ENCODE measurements around the gene SEPTIN10.
"Not testable (repeated sequence)": the region's sequence is repeated elsewhere in the genome, so short reads cannot be mapped to it uniquely, and the experiment has no call there.

SEPTIN10 gene

GRCh38 chr2:109607766-109608165 is 6.0 kb downstream of the SEPTIN10 start:
- in situ Hi-C loops (cut with HindIII; ENCODE audit: low sequenced_read_pairs), result no loop called here

GRCh38 chr2:109604597-109604996 is 9.2 kb downstream of the SEPTIN10 start:
- in situ Hi-C loops (cut with HindIII; ENCODE audit: low sequenced_read_pairs), result no loop called here

GRCh38 chr2:109602617-109603188 is 11.1 kb downstream of the SEPTIN10 start:
- in situ Hi-C loops (cut with HindIII; ENCODE audit: low sequenced_read_pairs), result no loop called here

- in situ Hi-C loops (cut with HindIII; ENCODE audit: low sequenced_read_pairs), result no loop called here
Measured at GRCh38 chr2:109601783-109602182, 12.0 kb downstream of the SEPTIN10 start.

DNA sequence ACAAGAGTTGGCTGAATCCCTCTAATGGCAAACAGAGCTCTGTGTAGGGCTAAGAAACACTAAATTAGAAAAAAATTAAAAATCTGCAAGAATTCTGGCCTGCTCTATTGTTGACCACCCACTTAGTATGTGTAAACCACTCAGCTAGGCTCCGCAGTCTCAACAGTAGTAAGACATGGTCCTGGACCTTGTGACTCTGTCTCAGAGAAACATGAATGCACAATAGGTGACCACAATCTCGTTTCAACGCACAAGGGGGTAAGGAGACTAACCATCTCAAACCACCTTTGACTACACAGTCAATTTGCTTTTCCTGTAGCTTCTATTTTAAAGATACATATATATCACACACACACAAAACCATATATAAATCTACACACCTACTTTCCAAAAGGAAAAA is 16.5 kb downstream of the SEPTIN10 start:
- in situ Hi-C loops (cut with HindIII; ENCODE audit: low sequenced_read_pairs), result no loop called here

GRCh38 chr2:109595644-109596043 is 18.1 kb downstream of the SEPTIN10 start:
- in situ Hi-C loops (cut with HindIII; ENCODE audit: low sequenced_read_pairs), result no loop called here

GRCh38 chr2:109594246-109594885 is 19.4 kb downstream of the SEPTIN10 start:
- in situ Hi-C loops (cut with HindIII; ENCODE audit: low sequenced_read_pairs), result no loop called here

DNA sequence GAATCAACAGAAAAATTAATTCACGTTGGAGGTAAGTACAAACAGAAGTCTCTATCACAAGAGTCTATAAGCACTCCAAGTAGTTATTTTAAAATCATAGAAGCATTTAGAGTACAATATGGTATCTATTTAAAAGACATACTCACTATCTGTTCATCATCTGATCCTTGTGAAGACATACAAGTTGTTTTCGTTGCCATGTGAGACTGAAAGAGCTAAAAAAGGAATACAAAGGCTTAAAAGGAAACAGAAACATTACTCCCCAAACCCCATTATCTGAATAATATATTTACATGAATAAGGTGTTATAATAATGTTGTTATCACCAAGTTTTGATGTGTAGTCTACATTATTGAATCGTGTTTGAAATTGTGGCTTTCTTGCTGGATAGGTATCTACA is 20.9 kb downstream of the SEPTIN10 start:
- in situ Hi-C loops (cut with HindIII; ENCODE audit: low sequenced_read_pairs), result no loop called here

DNA sequence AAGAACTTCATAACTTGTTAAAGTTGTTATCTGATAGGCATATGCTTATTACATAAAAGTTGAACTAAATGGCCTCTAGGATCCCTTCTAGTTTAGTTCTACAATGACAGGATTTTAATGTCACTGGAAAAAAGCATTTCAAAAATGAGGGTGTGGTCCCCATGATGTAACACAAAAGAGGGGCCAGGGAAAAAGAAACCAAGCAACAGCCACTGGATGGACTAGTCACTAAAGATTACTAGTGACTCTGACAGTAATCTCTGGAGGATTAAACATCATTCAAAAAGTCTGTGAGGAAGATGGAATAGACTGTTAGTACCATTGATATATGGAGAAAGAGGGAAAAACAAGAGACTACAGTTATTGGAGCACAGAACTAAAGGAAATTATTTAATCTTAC is 22.6 kb downstream of the SEPTIN10 start:
- in situ Hi-C loops (cut with HindIII; ENCODE audit: low sequenced_read_pairs), result no loop called here

- in situ Hi-C loops (cut with HindIII; ENCODE audit: low sequenced_read_pairs), result loop anchor here (10.0 kb wide), 1 partner anchor 58 kb away; no protein-coding TSS in a partner anchor
Measured at GRCh38 chr2:109586687-109587086, 27.1 kb downstream of the SEPTIN10 start.

DNA sequence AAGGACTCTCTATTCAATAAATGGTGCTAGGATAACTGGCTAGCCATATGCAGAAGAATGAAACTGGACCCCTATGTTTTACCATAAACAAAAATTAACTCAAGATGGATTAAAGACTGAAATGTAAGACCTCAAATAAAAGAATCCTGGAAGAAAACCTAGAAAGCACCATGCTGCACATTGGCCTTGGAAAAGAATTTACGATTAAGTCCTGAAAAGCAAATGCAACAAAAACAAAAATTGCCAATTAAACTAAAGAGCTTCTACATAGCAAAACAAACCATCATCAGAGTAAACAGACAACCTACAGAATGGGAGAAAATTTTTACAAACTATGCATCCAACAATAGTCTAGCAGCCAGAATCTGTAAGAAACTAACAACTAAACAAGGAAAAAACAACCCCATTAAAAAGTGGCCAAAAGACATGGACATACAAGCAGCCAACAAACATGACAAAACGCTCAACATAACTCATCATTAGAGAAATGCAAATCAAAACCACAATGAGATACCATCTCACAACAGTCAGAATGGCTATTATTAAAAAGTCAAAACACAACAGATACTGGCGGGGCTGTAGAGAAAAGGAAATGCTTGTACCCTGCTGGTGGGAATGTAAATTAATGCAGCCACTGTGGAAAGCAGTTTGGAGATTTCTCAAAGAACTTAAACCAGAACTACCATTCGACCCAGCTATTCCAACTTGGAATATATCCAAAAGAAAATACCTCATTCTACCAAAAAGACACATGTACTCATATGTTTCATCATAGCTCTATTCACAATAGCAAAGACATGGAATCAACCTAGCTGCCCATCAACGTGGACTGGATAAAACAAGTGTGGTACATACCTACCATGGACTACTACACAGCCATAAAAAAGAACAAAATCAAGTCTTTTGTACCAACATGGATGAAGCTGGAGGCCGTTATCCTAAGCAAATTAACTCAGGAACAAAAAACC is 30.6 kb downstream of the SEPTIN10 start:
- in situ Hi-C loops (cut with HindIII; ENCODE audit: low sequenced_read_pairs), result loop anchor here (10.0 kb wide), 1 partner anchor 62 kb away; no protein-coding TSS in a partner anchor

DNA sequence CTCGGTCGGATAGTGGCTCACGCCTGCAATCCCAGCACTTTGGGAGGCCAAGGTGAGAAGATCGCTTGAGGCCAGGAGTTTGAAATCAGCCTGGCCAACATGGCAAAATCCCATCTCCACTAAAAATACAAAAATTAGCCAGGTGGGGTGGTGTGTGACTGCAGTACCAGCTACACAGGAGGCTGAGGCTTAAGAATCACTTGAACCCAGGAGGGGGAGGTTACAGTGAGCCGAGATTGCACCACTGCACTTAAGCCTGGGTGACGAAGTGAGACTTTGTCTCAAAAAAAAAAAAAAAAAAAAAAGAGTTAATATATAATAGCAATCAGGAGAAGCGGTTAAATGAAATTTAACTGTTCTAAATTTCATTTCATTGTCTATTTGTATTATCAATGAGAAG is 36.1 kb downstream of the SEPTIN10 start:
- in situ Hi-C loops (cut with HindIII; ENCODE audit: low sequenced_read_pairs), result not testable (repeated sequence)

GRCh38 chr2:109575373-109575772 is 38.4 kb downstream of the SEPTIN10 start:
- in situ Hi-C loops (cut with HindIII; ENCODE audit: low sequenced_read_pairs), result no loop called here

- in situ Hi-C loops (cut with HindIII; ENCODE audit: low sequenced_read_pairs), result no loop called here
Measured at GRCh38 chr2:109563980-109564550, 49.7 kb downstream of the SEPTIN10 start.

DNA sequence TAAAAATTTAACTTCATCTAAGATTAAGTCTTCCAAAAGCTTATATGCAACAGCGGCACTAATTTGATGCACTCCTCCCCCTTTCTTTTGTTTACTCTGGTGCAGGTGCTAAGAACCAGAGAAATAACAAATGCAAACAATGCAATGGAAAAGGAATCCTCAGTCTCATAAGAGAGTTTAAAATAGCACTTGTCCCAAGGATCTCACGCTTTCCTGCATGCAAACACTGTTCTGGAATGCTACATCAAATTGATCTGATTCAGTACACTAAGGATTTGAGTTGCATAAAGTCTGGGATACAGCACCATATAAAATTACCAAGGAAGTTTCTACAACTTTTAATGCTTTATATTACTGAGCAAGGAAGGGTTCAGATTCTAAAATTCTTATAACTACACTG is 50.5 kb downstream of the SEPTIN10 start:
- in situ Hi-C loops (cut with HindIII; ENCODE audit: low sequenced_read_pairs), result no loop called here

DNA sequence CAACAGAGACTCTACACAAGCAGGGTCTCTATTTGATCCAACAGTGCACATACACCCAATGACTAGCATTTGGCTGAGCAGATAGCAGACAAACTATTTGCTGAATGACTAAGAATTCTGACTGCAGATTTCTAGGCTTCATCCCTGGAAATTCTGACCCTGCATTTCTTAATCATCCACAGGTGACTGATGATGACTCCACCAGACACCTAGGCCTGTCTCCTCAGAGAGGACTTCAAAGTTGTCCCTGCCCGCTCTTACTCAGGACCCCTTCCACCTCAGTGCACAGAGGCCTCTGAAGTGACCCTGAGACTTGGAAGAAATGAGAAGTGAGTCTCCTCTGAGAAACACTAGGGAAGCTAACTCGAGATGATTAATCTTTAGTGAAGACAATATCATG is 51.3 kb downstream of the SEPTIN10 start:
- in situ Hi-C loops (cut with HindIII; ENCODE audit: low sequenced_read_pairs), result no loop called here

DNA sequence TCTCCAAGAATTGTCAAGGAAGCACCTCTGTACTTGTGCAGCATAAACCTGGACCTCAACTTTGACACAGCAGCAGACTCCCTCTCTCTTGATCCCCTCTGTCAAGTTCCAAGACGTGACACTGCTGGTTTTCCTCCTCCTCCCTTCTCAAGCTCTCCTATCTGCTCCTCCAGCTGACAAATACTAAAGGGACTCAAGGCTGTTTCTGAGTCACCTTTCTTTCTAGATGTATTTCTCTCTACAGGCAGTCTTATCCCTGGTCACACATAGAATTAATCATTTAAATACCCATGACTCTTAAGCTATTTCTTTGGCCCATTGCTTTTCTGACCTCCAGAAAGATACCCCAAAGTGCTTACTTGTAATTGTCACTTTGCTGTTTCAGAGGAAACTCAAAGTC is 53.5 kb downstream of the SEPTIN10 start:
- in situ Hi-C loops (cut with HindIII; ENCODE audit: low sequenced_read_pairs), result no loop called here

GRCh38 chr2:109558076-109558882 is 55.5 kb downstream of the SEPTIN10 start:
- in situ Hi-C loops (cut with HindIII; ENCODE audit: low sequenced_read_pairs), result no loop called here

- in situ Hi-C loops (cut with HindIII; ENCODE audit: low sequenced_read_pairs), result no loop called here
Measured at GRCh38 chr2:109557309-109557708, 56.5 kb downstream of the SEPTIN10 start.

GRCh38 chr2:109555346-109555900 is 58.3 kb downstream of the SEPTIN10 start:
- in situ Hi-C loops (cut with HindIII; ENCODE audit: low sequenced_read_pairs), result no loop called here

All from DLD1 (cell line).